Hematopoietic multipotent progenitor cell treated with erythropoietin and hydrocortisone succinate and interleukin-3 and kit ligand, for 15 days (in vitro differentiated cells): ENCODE data around the gene SUN1.

ENCODE experiments used
- DNase-seq: peaks from one replicate; pipeline ENCODE4 v3.0.0-alpha.2; 2015; ENCODE audit warnings: low spot score

SUN1 gene

GRCh38 chr7:805261-805660 lies 27.0 kb upstream of the SUN1 start:
- DNase-seq, result no peak

GRCh38 chr7:815284-816216 lies 16.7 kb upstream of the SUN1 start:
- no peak for DNase-seq

GRCh38 chr7:816300-816750 lies 16.0 kb upstream of the SUN1 start:
- DNase-seq, result peak; percentile 94

GRCh38 chr7:816751-817671 lies 15.3 kb upstream of the SUN1 start:
- DNase-seq, result peak; percentile 11

- DNase-seq, result peak; percentile 23
Observed at GRCh38 chr7:818031-818699, 14.1 kb upstream of the SUN1 start.

GRCh38 chr7:820341-820740 lies 11.9 kb upstream of the SUN1 start:
- DNase-seq, result no peak

- DNase-seq, result no peak
Observed at GRCh38 chr7:821688-822087, 10.6 kb upstream of the SUN1 start.

GRCh38 chr7:822692-823276 lies 9.5 kb upstream of the SUN1 start:
- DNase-seq, result no peak

GRCh38 chr7:823649-824048 lies 8.6 kb upstream of the SUN1 start:
- DNase-seq, result no peak

- DNase-seq, result no peak
Observed at GRCh38 chr7:824081-824480, 8.2 kb upstream of the SUN1 start.

- DNase-seq, result no peak
Observed at GRCh38 chr7:824664-825063, 7.6 kb upstream of the SUN1 start.

GRCh38 chr7:825386-825785 lies 6.9 kb upstream of the SUN1 start:
- DNase-seq, result no peak

- no peak for DNase-seq
Observed at GRCh38 chr7:826230-826917, 5.9 kb upstream of the SUN1 start.

- DNase-seq, result no peak
Observed at GRCh38 chr7:828793-829561, 3.3 kb upstream of the SUN1 start.

GRCh38 chr7:830069-830468 lies 2.2 kb upstream of the SUN1 start:
- DNase-seq, result no peak

GRCh38 chr7:831596-832166 lies 595 bp upstream of the SUN1 start:
- DNase-seq, result peak; percentile 10

GRCh38 chr7:832968-833424 lies 720 bp downstream of the SUN1 start:
- DNase-seq, result no peak

- DNase-seq, result no peak
Observed at GRCh38 chr7:833601-834258, 1.5 kb downstream of the SUN1 start.

GRCh38 chr7:834277-834676 lies 2.0 kb downstream of the SUN1 start:
- no peak for DNase-seq
